Endothelial cell (in vitro differentiated cells): ENCODE results near the gene SIAE. TPM values are rescaled to one million over a fixed set of nuclear protein-coding genes. Genes with fewer than 3 reads are reported as not detected.

Experiments used
- DNase-seq: peaks from one replicate; pipeline ENCODE4 v3.0.0; 2021; ENCODE audit warnings: low spot score
- H3K27ac Mint-ChIP-seq: one replicate; pipeline ENCODE4 v1.8.0; 2021; ENCODE audit warnings: mixed read lengths, inconsistent platforms; ENCODE audit not compliant: unreplicated experiment
- H3K27me3 Mint-ChIP-seq: one replicate; pipeline ENCODE4 v1.8.0; 2021; ENCODE audit warnings: mild to moderate bottlenecking, moderate library complexity, mixed read lengths, inconsistent platforms; ENCODE audit not compliant: unreplicated experiment
- H3K36me3 Mint-ChIP-seq: one replicate; pipeline ENCODE4 v1.8.0; 2021; ENCODE audit warnings: mild to moderate bottlenecking, low read depth, mixed read lengths, inconsistent platforms; ENCODE audit not compliant: unreplicated experiment
- H3K4me1 Mint-ChIP-seq: one replicate; pipeline ENCODE4 v1.8.0; 2021; ENCODE audit warnings: mild to moderate bottlenecking, mixed read lengths, inconsistent platforms; ENCODE audit not compliant: unreplicated experiment
- H3K4me3 Mint-ChIP-seq: one replicate; pipeline ENCODE4 v1.8.0; 2021; ENCODE audit warnings: mild to moderate bottlenecking, mixed read lengths, inconsistent platforms; ENCODE audit not compliant: unreplicated experiment
- H3K9me3 Mint-ChIP-seq: one replicate; pipeline ENCODE4 v1.8.0; 2021; ENCODE audit warnings: mixed read lengths, inconsistent platforms; ENCODE audit not compliant: unreplicated experiment
- CTCF ChIP-seq: fragments of 200-600 bp; sonication (generic); IDR thresholded peaks from one replicate; pipeline ENCODE4 v1.5.0; 2021; ENCODE audit warnings: antibody characterized with exemption; ENCODE audit not compliant: unreplicated experiment
- total RNA-seq: library from RNA; stranded (reverse); fragmentation: NEBNext Ultra II Directional; extraction: Animal tissue kit (Norgen Biotek cat#: 25700); gene quantifications from one replicate; pipeline ENCODE4 v1.2.1, GENCODE V29; 2021; ENCODE audit not compliant: unreplicated experiment

SIAE gene
- total RNA-seq, 1 donor from 2014 or later, result 11.4 TPM

- Mint-ChIP-seq H3K4me1 (peaks cover 14% of the 10 kb centered on the region), H3K9me3 (no peaks in the 10 kb centered on the region), H3K27me3 (no peaks in the 10 kb centered on the region), H3K4me3 (no peak overlapping the region), H3K27ac (no peak overlapping the region), H3K36me3 (peaks cover 4% of the 10 kb centered on the region)
- DNase-seq, result no peak
- no peak for TF ChIP-seq CTCF
Observed at GRCh38 chr11:124670732-124671131, 2.8 kb downstream of the SIAE start.

- Mint-ChIP-seq H3K4me3 (no peak overlapping the region), H3K36me3 (peaks cover 8% of the 10 kb centered on the region), H3K4me1 (peaks cover 10% of the 10 kb centered on the region), H3K9me3 (no peaks in the 10 kb centered on the region), H3K27ac (no peak overlapping the region), H3K27me3 (peaks cover 2% of the 10 kb centered on the region)
- TF ChIP-seq CTCF, result peak; percentile 74
- peak; percentile 59 for DNase-seq
Observed at GRCh38 chr11:124669193-124669592, 4.3 kb downstream of the SIAE start.

GRCh38 chr11:124667601-124668000 is 5.9 kb downstream of the SIAE start:
- no peak overlapping the region for H3K4me3 Mint-ChIP-seq
- peaks cover 5% of the 10 kb centered on the region for H3K27me3 Mint-ChIP-seq
- DNase-seq, result no peak
- TF ChIP-seq CTCF, result no peak
- H3K36me3 Mint-ChIP-seq, result peaks cover 8% of the 10 kb centered on the region
- H3K9me3 Mint-ChIP-seq, result no peaks in the 10 kb centered on the region
- no peak overlapping the region for H3K27ac Mint-ChIP-seq
- peaks cover 5% of the 10 kb centered on the region for H3K4me1 Mint-ChIP-seq

GRCh38 chr11:124663861-124664260 is 9.7 kb downstream of the SIAE start:
- no peak overlapping the region for H3K4me3 Mint-ChIP-seq
- H3K27ac Mint-ChIP-seq, result no peak overlapping the region
- no peaks in the 10 kb centered on the region for H3K9me3 Mint-ChIP-seq
- no peaks in the 10 kb centered on the region for H3K4me1 Mint-ChIP-seq
- H3K36me3 Mint-ChIP-seq, result peaks cover 7% of the 10 kb centered on the region
- TF ChIP-seq CTCF, result no peak
- DNase-seq, result no peak
- peaks cover 6% of the 10 kb centered on the region for H3K27me3 Mint-ChIP-seq

- peaks cover 7% of the 10 kb centered on the region for H3K36me3 Mint-ChIP-seq
- no peak for TF ChIP-seq CTCF
- no peaks in the 10 kb centered on the region for H3K9me3 Mint-ChIP-seq
- DNase-seq, result no peak
- no peaks in the 10 kb centered on the region for H3K4me1 Mint-ChIP-seq
- H3K27ac Mint-ChIP-seq, result no peak overlapping the region
- H3K27me3 Mint-ChIP-seq, result peaks cover 6% of the 10 kb centered on the region
- no peak overlapping the region for H3K4me3 Mint-ChIP-seq
Observed at GRCh38 chr11:124662106-124662505, 11.4 kb downstream of the SIAE start.
